Naive thymus-derived CD4-positive, alpha-beta T cell (primary cell): ENCODE data around the gene HNRNPF. TPM values are rescaled to one million over a fixed set of nuclear protein-coding genes. Genes with fewer than 3 reads are reported as not detected.

ENCODE experiments used
- ATAC-seq: fragments of 150-1000 bp; cut with Tn5 transposase; 2 replicates; pipeline ENCODE4 v1.10.0; 2021; ENCODE audit warnings: mild to moderate bottlenecking, moderate library complexity
- CTCF ChIA-PET: fragments of 350-600 bp; sonication (Branson Sonifier 250); formaldehyde crosslinking; loops from one replicate; lab custom pipeline; 2021; ENCODE audit warnings: antibody characterized with exemption; lab: Charles Lee
- POLR2A ChIA-PET: fragments of 350-600 bp; sonication (Branson Sonifier 250); formaldehyde crosslinking; loops from one replicate; lab custom pipeline; 2021; ENCODE audit warnings: antibody characterized with exemption, inconsistent platforms; lab: Charles Lee
- DNase-seq, 9 donors: peaks; one replicate each; pipeline versions ENCODE4 v3.0.0 to v3.0.0-alpha.2; 2020 to 2022; ENCODE audit warnings: mixed read lengths in 1 of 9
- H3K27ac ChIP-seq: one replicate; pipeline ENCODE4 v1.7.0; 2013; ENCODE audit warnings: mild to moderate bottlenecking, low read depth, low read length, moderate library complexity
- H3K27me3 ChIP-seq, 2 donors: one replicate each; pipeline ENCODE4 v1.7.0; 2013; ENCODE audit warnings: low read length in 2 of 2, mild to moderate bottlenecking in 2 of 2, moderate library complexity in 2 of 2; ENCODE audit not compliant: control insufficient read depth in 2 of 2, insufficient read depth in 2 of 2
- H3K36me3 ChIP-seq, 3 experiments: 1 replicate in 2 of 3; 2 replicates in 1 of 3; pipeline ENCODE4 v1.7.0; 2013; ENCODE audit warnings: low read length in 3 of 3, mild to moderate bottlenecking in 3 of 3, moderate library complexity in 1 of 3; ENCODE audit not compliant: insufficient read depth in 3 of 3, control insufficient read depth in 2 of 3
- H3K4me1 ChIP-seq, 2 donors: one replicate each; pipeline ENCODE4 v1.7.0; 2013; ENCODE audit warnings: low read length in 2 of 2, mild to moderate bottlenecking in 2 of 2, moderate library complexity in 1 of 2; ENCODE audit not compliant: control insufficient read depth in 2 of 2, insufficient read depth in 2 of 2
- H3K4me3 ChIP-seq: 2 replicates; pipeline ENCODE4 v1.7.0; 2013; ENCODE audit warnings: mild to moderate bottlenecking, low read length
- H3K9me3 ChIP-seq, 3 experiments: 1 replicate in 2 of 3; 2 replicates in 1 of 3; pipeline ENCODE4 v1.7.0; 2013; ENCODE audit warnings: low read length in 3 of 3; ENCODE audit not compliant: control insufficient read depth in 2 of 3
- H3K27ac Mint-ChIP-seq, 9 donors: one replicate each; pipeline ENCODE4 v1.8.0; 2020 to 2022; ENCODE audit warnings: mixed read lengths in 9 of 9, mild to moderate bottlenecking in 8 of 9, moderate library complexity in 5 of 9, inconsistent platforms in 2 of 9
- H3K27me3 Mint-ChIP-seq, 5 donors: one replicate each; pipeline ENCODE4 v1.8.0; 2021 to 2022; ENCODE audit warnings: mixed read lengths in 5 of 5, mild to moderate bottlenecking in 1 of 5
- H3K36me3 Mint-ChIP-seq, 5 donors: one replicate each; pipeline ENCODE4 v1.8.0; 2020 to 2022; ENCODE audit warnings: mixed read lengths in 5 of 5, mild to moderate bottlenecking in 3 of 5, inconsistent platforms in 1 of 5
- H3K4me1 Mint-ChIP-seq, 7 donors: one replicate each; pipeline ENCODE4 v1.8.0; 2020 to 2022; ENCODE audit warnings: mixed read lengths in 7 of 7, mild to moderate bottlenecking in 3 of 7, inconsistent platforms in 1 of 7
- H3K4me3 Mint-ChIP-seq, 10 donors: one replicate each; pipeline ENCODE4 v1.8.0; 2020 to 2022; ENCODE audit warnings: mild to moderate bottlenecking in 10 of 10, mixed read lengths in 10 of 10, moderate library complexity in 6 of 10, inconsistent platforms in 2 of 10
- H3K9me3 Mint-ChIP-seq, 11 donors: one replicate each; pipeline ENCODE4 v1.8.0; 2020 to 2022; ENCODE audit warnings: mixed read lengths in 11 of 11, mild to moderate bottlenecking in 4 of 11, inconsistent platforms in 1 of 11, moderate library complexity in 1 of 11
- intact Hi-C, 2 donors: fragments of 100-400 bp; cut with micrococcal nuclease; formaldehyde crosslinking; loops; one replicate each; pipeline ENCODE4 v1.15.1; 2023
- polyA plus RNA-seq, 2 donors: library from polyadenylated mRNA; unstranded; fragments of 300-500 nt; fragmentation: Illumina TruSeq; gene quantifications; one replicate each; pipeline ENCODE4 v1.2.3, GENCODE V29; 2021
- total RNA-seq, 6 experiments: library from RNA in 5 of 6; stranded (reverse) in 5 of 6; gene quantifications; 1 replicate in 5 of 6; 2 replicates in 1 of 6; pipeline ENCODE4 v1.2.3 and lab custom pipeline; 2021 to 2026

Gene HNRNPF
- total and polyA plus RNA-seq, 7 experiments from 2014 or later, result 88.1 to 449 (median 173) TPM

GRCh38 chr10:43440463-43441134, 31.6 kb upstream of the HNRNPF start:
- POLR2A ChIA-PET, result interaction anchor here (1.3 kb wide), 1 partner anchor 11 kb away, joined by 5 read pairs; no protein-coding TSS in a partner anchor
- Histone ChIP-seq H3K9me3 (no peaks in the 10 kb centered on the region), H3K4me1 (peaks cover 5% of the 10 kb centered on the region in 2 donors), H3K36me3 (peaks cover 0 to 6% (median 0%) of the 10 kb centered on the region in 3 experiments), H3K27ac (no peak overlapping the region), H3K4me3 (no peak overlapping the region), H3K27me3 (no peaks in the 10 kb centered on the region)
- Mint-ChIP-seq H3K27me3 (no peaks in the 10 kb centered on the region), H3K36me3 (peaks cover 0 to 22% (median 12%) of the 10 kb centered on the region in 5 donors), H3K27ac (peak overlapping the region in 3 of 9 donors; percentile 38 to 74 (median 41)), H3K9me3 (peaks cover 0 to 13% (median 0%) of the 10 kb centered on the region in 11 donors), H3K4me3 (peak overlapping the region in 1 of 10 donors; percentile 58), H3K4me1 (peaks cover 17 to 34% (median 27%) of the 10 kb centered on the region in 7 donors)
- ATAC-seq (no peak), DNase-seq (no peak)
- intact Hi-C loops, result no loop called here
- CTCF ChIA-PET, result interaction anchor here (0.6 kb wide), 1 partner anchor 17 kb away, joined by 3 read pairs; no protein-coding TSS in a partner anchor

DNA sequence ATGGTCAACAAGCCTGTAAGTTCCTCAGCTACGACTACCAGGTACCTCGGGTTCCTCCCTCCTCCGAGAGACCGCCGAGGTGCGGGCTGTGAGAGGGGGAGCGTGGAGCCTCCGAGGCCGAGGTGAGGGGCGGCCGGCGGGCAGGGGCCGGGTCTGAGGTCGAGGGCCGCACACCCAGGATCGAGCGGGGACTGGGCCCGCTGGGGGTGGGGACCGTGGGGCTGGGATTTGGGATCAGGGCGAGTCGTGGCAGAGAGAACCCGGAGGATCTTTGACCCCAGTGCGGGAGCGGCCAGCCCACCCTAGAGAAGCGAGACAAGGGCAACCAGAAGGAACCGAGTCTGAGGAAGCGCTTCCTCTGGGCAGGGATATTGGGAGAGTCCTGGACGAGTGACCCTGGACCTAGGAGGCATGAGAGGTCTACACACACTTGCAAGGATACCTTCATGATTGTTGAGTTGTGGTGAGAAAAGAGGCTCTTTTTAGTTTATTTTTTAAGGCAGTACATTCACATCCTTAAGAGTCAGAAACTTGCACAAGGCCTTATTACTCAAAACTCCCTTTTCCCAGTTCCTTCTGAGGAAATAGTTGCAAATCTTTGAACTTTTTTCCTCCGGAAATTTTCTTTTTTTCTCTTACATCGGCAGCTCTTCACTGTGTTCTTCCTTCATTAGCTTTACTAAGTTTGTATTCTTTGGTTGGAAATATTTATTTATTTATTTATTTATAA, 28.3 kb upstream of the HNRNPF start:
- peak overlapping the region; percentile 96 for H3K27ac ChIP-seq
- no peaks in the 10 kb centered on the region for H3K27me3 ChIP-seq
- Mint-ChIP-seq H3K27me3 (no peaks in the 10 kb centered on the region), H3K4me3 (peak overlapping the region; percentile 80 to 99 (median 96)), H3K9me3 (peaks cover 0 to 6% (median 0%) of the 10 kb centered on the region in 11 donors), H3K27ac (peak overlapping the region; percentile 89 to 99 (median 96)), H3K36me3 (peaks cover 0 to 10% (median 4%) of the 10 kb centered on the region in 5 donors), H3K4me1 (peaks cover 13 to 39% (median 27%) of the 10 kb centered on the region in 7 donors)
- no peaks in the 10 kb centered on the region for H3K9me3 ChIP-seq
- H3K36me3 ChIP-seq, result peaks cover 0 to 6% (median 0%) of the 10 kb centered on the region in 3 experiments
- intact Hi-C loops, result loop anchor here in 1 of 2 donors (5.0 kb wide), 1 partner anchor 505 kb away; no protein-coding TSS in a partner anchor
- ATAC-seq, result no peak
- ChIA-PET CTCF (interaction anchor here (0.9 to 1.1 kb wide), 2 partner anchors 11 kb away, joined by 4 to 7 read pairs; no protein-coding TSS in a partner anchor), POLR2A (interaction anchor here (0.8 to 3.3 kb wide), 15 partner anchors 9 to 316 kb away, joined by 3 to 26 read pairs (median 6); partner anchors contain the start of gene HNRNPF)
- DNase-seq, result peak in 1 of 9 donors; percentile 18
- peaks cover 5% of the 10 kb centered on the region in 2 donors for H3K4me1 ChIP-seq
- H3K4me3 ChIP-seq, result peak overlapping the region; percentile 97

- intact Hi-C loops, result loop anchor here (1.0 to 5.0 kb wide), 6 partner anchors 9 to 504 kb away; partner anchors contain the start of gene HNRNPF (in 2 of the 2)
- ATAC-seq (peak; percentile 94), DNase-seq (peak; percentile 87 to 94 (median 92))
- Mint-ChIP-seq H3K9me3 (peaks cover 0 to 6% (median 0%) of the 10 kb centered on the region in 11 donors), H3K27me3 (no peaks in the 10 kb centered on the region), H3K4me3 (peak within 1 kb of the TSS; percentile 93 to 99 (median 97)), H3K4me1 (peaks cover 13 to 39% (median 27%) of the 10 kb centered on the region in 7 donors), H3K27ac (peak within 1 kb of the TSS; percentile 93 to 100 (median 99)), H3K36me3 (peaks cover 0 to 10% (median 4%) of the 10 kb centered on the region in 5 donors)
- Histone ChIP-seq H3K36me3 (peaks cover 0 to 6% (median 0%) of the 10 kb centered on the region in 3 experiments), H3K4me3 (peak within 1 kb of the TSS; percentile 97), H3K27ac (peak within 1 kb of the TSS; percentile 96), H3K27me3 (no peaks in the 10 kb centered on the region), H3K4me1 (peaks cover 5% of the 10 kb centered on the region in 2 donors), H3K9me3 (no peaks in the 10 kb centered on the region)
- ChIA-PET CTCF (interaction anchor here (0.6 to 1.1 kb wide), 2 partner anchors 10 to 27 kb away, joined by 4 to 7 read pairs; no protein-coding TSS in a partner anchor), POLR2A (interaction anchor here (0.8 to 3.3 kb wide), 15 partner anchors 8 to 315 kb away, joined by 3 to 26 read pairs (median 6); partner anchors contain the start of gene HNRNPF)
These were observed 27.5 kb upstream of the HNRNPF start, which contains the start of gene ZNF487 for GRCh38 chr10:43436291-43437140. Gene ZNF487 (plus strand): TSS chr10:43437111. CDS start chr10:43475814, 38,703 bp downstream.

GRCh38 chr10:43430926-43431663, 22.1 kb upstream of the HNRNPF start:
- ChIA-PET POLR2A (interaction anchor here (0.9 to 1.4 kb wide), 4 partner anchors 10 to 21 kb away, joined by 3 to 5 read pairs (median 3); no protein-coding TSS in a partner anchor), CTCF (no interaction called here)
- no peak overlapping the region for H3K4me3 ChIP-seq
- no peaks in the 10 kb centered on the region for H3K36me3 ChIP-seq
- no peaks in the 10 kb centered on the region for H3K27me3 Mint-ChIP-seq
- no peak overlapping the region for H3K27ac Mint-ChIP-seq
- ATAC-seq (no peak), DNase-seq (no peak)
- no peak overlapping the region for H3K27ac ChIP-seq
- intact Hi-C loops, result no loop called here
- peaks cover 6 to 34% (median 22%) of the 10 kb centered on the region in 7 donors for H3K4me1 Mint-ChIP-seq
- peaks cover 0 to 2% (median 0%) of the 10 kb centered on the region in 5 donors for H3K36me3 Mint-ChIP-seq
- no peaks in the 10 kb centered on the region for H3K27me3 ChIP-seq
- peaks cover 0 to 5% of the 10 kb centered on the region in 2 donors for H3K4me1 ChIP-seq
- no peak overlapping the region for H3K4me3 Mint-ChIP-seq
- H3K9me3 ChIP-seq, result no peaks in the 10 kb centered on the region
- no peaks in the 10 kb centered on the region for H3K9me3 Mint-ChIP-seq

DNA sequence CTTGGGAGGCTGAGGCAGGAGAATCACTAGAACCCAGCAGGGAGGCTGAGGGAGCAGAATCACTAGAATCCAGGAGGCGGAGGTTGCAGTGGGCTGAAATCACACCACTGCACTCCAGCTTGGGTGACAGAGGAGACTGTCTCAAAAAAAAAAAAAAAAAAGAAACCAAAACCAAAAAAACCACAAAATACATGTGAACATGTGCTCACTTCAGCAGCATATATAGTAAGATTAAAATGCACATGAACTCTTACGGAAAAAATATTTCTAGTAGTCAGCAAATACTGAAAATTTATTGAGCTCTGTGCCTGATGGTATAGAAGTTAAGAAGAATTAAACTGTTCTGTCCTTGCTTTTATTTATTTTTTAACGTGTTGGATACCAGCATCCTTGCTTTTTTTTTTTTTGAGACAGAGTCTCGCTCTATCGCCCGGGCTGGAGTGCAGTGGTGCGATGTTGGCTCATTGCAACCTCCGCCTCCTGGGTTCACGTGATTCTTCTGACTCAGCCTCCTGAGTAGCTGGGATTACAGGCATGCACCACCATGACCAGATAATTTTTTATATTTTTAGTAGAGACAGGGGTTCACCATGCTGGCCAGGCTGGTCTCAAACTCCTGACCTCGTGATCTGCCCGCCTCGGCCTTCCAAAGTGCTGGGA, 18.3 kb upstream of the HNRNPF start:
- Mint-ChIP-seq H3K27ac (peak overlapping the region; percentile 76 to 94 (median 86)), H3K4me1 (peaks cover 6 to 30% (median 25%) of the 10 kb centered on the region in 7 donors), H3K27me3 (no peaks in the 10 kb centered on the region), H3K9me3 (no peaks in the 10 kb centered on the region), H3K36me3 (peaks cover 0 to 2% (median 0%) of the 10 kb centered on the region in 5 donors), H3K4me3 (peak overlapping the region; percentile 26 to 82 (median 72))
- Histone ChIP-seq H3K4me3 (no peak overlapping the region), H3K9me3 (no peaks in the 10 kb centered on the region), H3K36me3 (no peaks in the 10 kb centered on the region), H3K4me1 (peaks cover 0 to 12% of the 10 kb centered on the region in 2 donors), H3K27me3 (no peaks in the 10 kb centered on the region), H3K27ac (peak overlapping the region; percentile 44)
- ATAC-seq (peak; percentile 85), DNase-seq (peak in 7 of 9 donors; percentile 46 to 67 (median 56))
- POLR2A ChIA-PET, result interaction anchor here (0.8 to 2.6 kb wide), 6 partner anchors 10 to 123 kb away, joined by 3 to 8 read pairs (median 6); partner anchors contain the start of genes HNRNPF and ZNF487
- intact Hi-C loops, result loop anchor here in 1 of 2 donors (1.0 kb wide), 2 partner anchors 9 kb away; no protein-coding TSS in a partner anchor
- CTCF ChIA-PET, result interaction anchor here (0.6 kb wide), 1 partner anchor 40 kb away, joined by 3 read pairs; no protein-coding TSS in a partner anchor
